Parietal lobe (tissue), 1 donor: ENCODE measurements around the gene PIP4K2A. TPM values are rescaled to one million over a fixed set of nuclear protein-coding genes. Genes with fewer than 3 reads are reported as not detected.

ENCODE experiments used
- total RNA-seq: library from RNA; depleted of rRNA; stranded (reverse); fragments of >200 nt; gene quantifications from one replicate; pipeline ENCODE4 v1.2.3, GENCODE V29; 2014

PIP4K2A gene
- total RNA-seq: 38.8 TPM

GRCh38 chr10:22714479-22715289 is at the start of gene PIP4K2A:
Gene PIP4K2A, minus strand, starts transcription at chr10:22714578. Its CDS starts 252 bp downstream, at chr10:22714326.

Other genes starting within 250 kb of the PIP4K2A start
- 3.8 TPM for gene ARMC3, start 213.5 kb upstream of the PIP4K2A start, total RNA-seq